Karpas-422 (cell line): ENCODE data around the gene ATXN1. TPM values are rescaled to one million over a fixed set of nuclear protein-coding genes. Genes with fewer than 3 reads are reported as not detected.

Experiments
- DNase-seq: peaks from one replicate; pipeline ENCODE4 v3.0.0-alpha.2; 2015
- H2AFZ ChIP-seq: fragments of 200-600 bp; sonication (generic); 2 replicates; pipeline ENCODE4 v1.6.1; 2014; ENCODE audit warnings: antibody characterized with exemption, low read length, mixed read lengths
- H3K27ac ChIP-seq: fragments of 200-600 bp; sonication (generic); 2 replicates; pipeline ENCODE4 v1.5.1; 2014; ENCODE audit warnings: mild to moderate bottlenecking, low read length, moderate library complexity
- H3K27me3 ChIP-seq: fragments of 200-600 bp; sonication (generic); 2 replicates; pipeline ENCODE4 v1.6.1; 2014; ENCODE audit warnings: low read length, mixed read lengths
- H3K36me3 ChIP-seq: fragments of 200-600 bp; sonication (generic); 2 replicates; pipeline ENCODE4 v1.6.1; 2014; ENCODE audit warnings: low read length, mixed read lengths; ENCODE audit not compliant: insufficient read depth
- H3K4me1 ChIP-seq: fragments of 200-600 bp; sonication (generic); 2 replicates; pipeline ENCODE4 v1.6.1; 2014; ENCODE audit warnings: mild to moderate bottlenecking, low read length, mixed read lengths
- H3K4me2 ChIP-seq: fragments of 200-600 bp; sonication (generic); 2 replicates; pipeline ENCODE4 v1.6.1; 2014; ENCODE audit warnings: low read length, low read depth, mild to moderate bottlenecking; ENCODE audit not compliant: poor library complexity, severe bottlenecking
- H3K4me3 ChIP-seq: fragments of 200-600 bp; sonication (generic); 2 replicates; pipeline ENCODE4 v1.5.1; 2014; ENCODE audit warnings: mild to moderate bottlenecking, antibody characterized with exemption, low read length, mixed read lengths
- H3K79me2 ChIP-seq: fragments of 200-600 bp; sonication (generic); 2 replicates; pipeline ENCODE4 v1.6.1; 2014; ENCODE audit warnings: mild to moderate bottlenecking, low read length, mixed read lengths
- H3K9ac ChIP-seq: fragments of 200-600 bp; sonication (generic); 2 replicates; pipeline ENCODE4 v1.6.0; 2014; ENCODE audit warnings: low read length
- H3K9me2 ChIP-seq: fragments of 200-600 bp; sonication (generic), shearing (Covaris generic); replicated peaks from 2 replicates; pipeline ENCODE4 v1.6.0; 2014; ENCODE audit warnings: mild to moderate bottlenecking, low read length, moderate library complexity; ENCODE audit not compliant: insufficient read depth
- H3K9me3 ChIP-seq: fragments of 300-700, 200-600 bp; sonication (generic); 2 replicates; pipeline ENCODE4 v1.6.1; 2014; ENCODE audit warnings: low read length, mixed read lengths
- H4K20me1 ChIP-seq: fragments of 200-600 bp; sonication (generic); 2 replicates; pipeline ENCODE4 v1.6.1; 2014; ENCODE audit warnings: mild to moderate bottlenecking, antibody characterized with exemption, low read length, low read depth; ENCODE audit not compliant: insufficient read depth
- total RNA-seq: library from RNA; depleted of rRNA; stranded (reverse); fragments of >200 nt; shearing (Covaris generic); gene quantifications from 2 replicates; pipeline ENCODE4 v1.2.3, GENCODE V29; 2014; ENCODE audit warnings: low replicate concordance

The ATXN1 gene
- total RNA-seq, 1 experiment from 2014 or later = 0.37 TPM

- Histone ChIP-seq H3K9ac (no peak overlapping the region), H3K27ac (no peak overlapping the region), H3K4me2 (no peak overlapping the region), H3K9me3 (no peaks in the 10 kb centered on the region), H3K79me2 (no peaks in the 10 kb centered on the region), H3K9me2 (no peaks in the 10 kb centered on the region), H3K4me1 (no peaks in the 10 kb centered on the region), H3K4me3 (no peak overlapping the region), H3K27me3 (no peaks in the 10 kb centered on the region), H3K36me3 (no peaks in the 10 kb centered on the region), H4K20me1 (no peaks in the 10 kb centered on the region), H2AFZ (no peak overlapping the region)
- no peak for DNase-seq
These were observed 32.6 kb downstream of the ATXN1 start for GRCh38 chr6:16728513-16729182.

DNA sequence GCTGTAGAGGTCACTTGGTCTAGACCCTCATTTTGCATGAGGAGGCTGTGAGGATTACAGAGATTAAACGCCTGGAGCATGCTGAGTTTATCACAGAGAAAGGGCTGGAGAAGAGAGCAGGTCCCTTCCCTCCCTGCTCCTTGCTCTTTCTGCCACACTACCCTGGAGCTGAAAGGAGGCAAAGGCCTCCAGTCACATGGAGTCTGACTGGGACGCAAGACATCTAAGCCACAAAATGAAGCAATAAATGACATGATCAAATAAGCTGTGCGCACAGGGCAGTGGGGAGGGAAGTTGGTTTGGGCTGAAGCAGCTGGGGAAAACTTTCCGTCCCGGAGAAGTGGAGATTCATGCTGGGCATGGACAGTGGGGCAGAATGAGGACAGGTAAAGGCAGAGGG, 33.3 kb downstream of the ATXN1 start:
- Histone ChIP-seq H4K20me1 (no peaks in the 10 kb centered on the region), H3K79me2 (no peaks in the 10 kb centered on the region), H3K4me2 (no peak overlapping the region), H3K27ac (no peak overlapping the region), H3K4me3 (no peak overlapping the region), H3K27me3 (no peaks in the 10 kb centered on the region), H3K9me3 (no peaks in the 10 kb centered on the region), H3K9me2 (no peaks in the 10 kb centered on the region), H3K4me1 (no peaks in the 10 kb centered on the region), H3K36me3 (no peaks in the 10 kb centered on the region), H3K9ac (no peak overlapping the region), H2AFZ (no peak overlapping the region)
- no peak for DNase-seq

DNA sequence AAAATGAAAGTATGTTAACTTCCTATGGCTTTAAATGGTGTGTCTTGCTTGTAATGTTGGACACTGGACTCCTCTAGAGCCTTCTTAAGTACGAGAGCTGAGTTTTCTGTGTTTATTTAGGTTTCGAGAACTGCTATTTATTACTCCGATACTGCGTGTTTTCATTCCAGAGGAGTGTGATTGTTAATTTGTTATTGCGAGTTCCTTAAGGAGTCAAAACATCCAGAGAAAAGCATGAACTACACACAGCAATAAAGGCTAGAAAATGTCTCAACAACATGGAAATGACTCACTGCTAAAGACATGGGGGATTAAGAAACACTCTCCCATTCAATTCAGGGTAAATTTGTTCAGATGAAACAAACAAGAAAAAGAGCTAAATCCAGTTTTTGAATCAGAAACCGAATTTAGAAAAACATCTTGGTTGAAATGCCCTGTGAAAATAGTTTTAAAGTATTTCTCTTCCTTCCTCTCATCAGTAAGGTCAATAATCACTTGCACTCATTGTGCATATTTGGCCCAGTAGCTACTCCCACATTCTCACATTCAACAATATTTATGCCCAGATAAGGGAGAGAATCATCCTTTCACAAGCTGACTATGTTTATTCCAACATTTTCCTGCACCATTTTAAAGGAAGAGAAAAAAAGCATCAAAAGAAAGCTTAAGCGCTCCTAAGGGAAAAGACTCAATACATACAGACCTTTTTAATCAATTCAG, 36.0 kb downstream of the ATXN1 start:
- Histone ChIP-seq H4K20me1 (no peaks in the 10 kb centered on the region), H3K27me3 (no peaks in the 10 kb centered on the region), H3K27ac (no peak overlapping the region), H3K4me2 (no peak overlapping the region), H3K9ac (no peak overlapping the region), H3K9me3 (no peaks in the 10 kb centered on the region), H3K4me3 (no peak overlapping the region), H3K4me1 (no peaks in the 10 kb centered on the region), H2AFZ (no peak overlapping the region), H3K9me2 (no peaks in the 10 kb centered on the region), H3K36me3 (no peaks in the 10 kb centered on the region), H3K79me2 (no peaks in the 10 kb centered on the region)
- DNase-seq = no peak

DNA sequence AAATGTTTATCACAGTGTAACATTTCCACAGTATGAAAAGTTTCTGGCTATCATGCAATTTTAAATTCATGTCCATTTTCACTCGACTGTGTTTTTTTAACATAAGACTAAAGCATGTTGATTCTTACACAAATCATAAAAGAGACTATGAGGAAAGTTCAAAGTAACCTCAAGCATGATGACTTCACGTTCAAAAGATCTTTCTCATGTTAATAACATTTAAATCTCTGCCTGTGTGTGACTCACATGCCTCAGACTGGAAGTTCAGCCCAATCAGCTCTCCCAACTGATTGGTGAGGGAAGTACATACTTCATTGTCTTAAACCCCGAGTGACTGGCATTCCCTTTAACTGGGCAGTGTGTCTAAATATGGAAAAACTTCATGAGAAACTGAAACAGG, 37.4 kb downstream of the ATXN1 start:
- H3K36me3 ChIP-seq = no peaks in the 10 kb centered on the region
- no peaks in the 10 kb centered on the region for H4K20me1 ChIP-seq
- no peaks in the 10 kb centered on the region for H3K4me1 ChIP-seq
- H3K9ac ChIP-seq = no peak overlapping the region
- no peak overlapping the region for H3K4me3 ChIP-seq
- no peak overlapping the region for H3K27ac ChIP-seq
- no peaks in the 10 kb centered on the region for H3K9me3 ChIP-seq
- no peaks in the 10 kb centered on the region for H3K9me2 ChIP-seq
- H3K79me2 ChIP-seq = no peaks in the 10 kb centered on the region
- no peak overlapping the region for H2AFZ ChIP-seq
- DNase-seq = no peak
- H3K27me3 ChIP-seq = no peaks in the 10 kb centered on the region
- H3K4me2 ChIP-seq = no peak overlapping the region

- no peak overlapping the region for H2AFZ ChIP-seq
- H3K9ac ChIP-seq = no peak overlapping the region
- no peak for DNase-seq
- no peaks in the 10 kb centered on the region for H3K36me3 ChIP-seq
- no peaks in the 10 kb centered on the region for H4K20me1 ChIP-seq
- H3K4me1 ChIP-seq = no peaks in the 10 kb centered on the region
- no peaks in the 10 kb centered on the region for H3K9me3 ChIP-seq
- H3K27ac ChIP-seq = no peak overlapping the region
- H3K79me2 ChIP-seq = no peaks in the 10 kb centered on the region
- no peak overlapping the region for H3K4me2 ChIP-seq
- H3K9me2 ChIP-seq = no peaks in the 10 kb centered on the region
- no peak overlapping the region for H3K4me3 ChIP-seq
- H3K27me3 ChIP-seq = no peaks in the 10 kb centered on the region
These were observed 37.9 kb downstream of the ATXN1 start for GRCh38 chr6:16723402-16723801.

DNA sequence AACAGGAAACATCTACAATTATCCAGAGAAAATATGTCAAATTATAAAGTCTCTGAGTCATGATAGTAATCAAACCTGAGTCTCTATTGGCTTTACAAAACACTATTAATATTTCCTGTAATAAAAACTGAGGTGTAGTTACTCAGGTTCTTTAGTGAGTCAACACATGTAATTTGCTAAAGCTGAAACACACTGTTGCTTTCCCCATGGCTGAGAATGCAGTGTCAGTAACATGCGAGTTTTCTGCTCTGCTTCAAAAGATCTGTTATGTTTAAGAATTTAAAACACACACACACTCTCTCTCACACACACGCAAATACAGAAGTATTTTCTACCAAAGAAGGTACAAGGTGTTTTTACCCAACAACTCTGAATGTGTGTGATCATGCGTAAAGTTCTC, 38.6 kb downstream of the ATXN1 start:
- no peak overlapping the region for H3K27ac ChIP-seq
- no peak overlapping the region for H3K4me2 ChIP-seq
- no peaks in the 10 kb centered on the region for H3K4me1 ChIP-seq
- no peak overlapping the region for H3K4me3 ChIP-seq
- no peaks in the 10 kb centered on the region for H3K79me2 ChIP-seq
- no peaks in the 10 kb centered on the region for H4K20me1 ChIP-seq
- no peaks in the 10 kb centered on the region for H3K9me2 ChIP-seq
- no peaks in the 10 kb centered on the region for H3K27me3 ChIP-seq
- H2AFZ ChIP-seq = no peak overlapping the region
- H3K9ac ChIP-seq = no peak overlapping the region
- H3K36me3 ChIP-seq = no peaks in the 10 kb centered on the region
- DNase-seq = no peak
- no peaks in the 10 kb centered on the region for H3K9me3 ChIP-seq

DNA sequence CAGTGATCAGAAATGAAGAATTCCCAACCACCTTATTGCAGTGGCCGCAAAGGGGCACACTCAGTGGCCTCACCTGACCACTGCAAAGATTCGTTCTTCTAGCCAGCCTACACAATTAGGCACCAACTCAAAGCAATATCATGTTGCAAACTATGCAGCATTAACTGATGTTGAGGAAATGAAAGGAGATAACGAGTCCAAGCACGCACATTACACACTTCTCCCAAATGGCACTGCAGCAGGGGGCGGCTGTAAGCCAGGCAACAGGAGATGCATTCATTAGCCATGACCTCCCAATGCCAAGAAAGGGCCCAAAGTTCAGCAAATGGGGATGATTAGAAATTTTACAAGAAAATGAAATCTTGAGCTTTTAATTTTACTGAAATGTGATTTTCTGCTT, 39.3 kb downstream of the ATXN1 start:
- Histone ChIP-seq H3K9ac (no peak overlapping the region), H3K27me3 (no peaks in the 10 kb centered on the region), H4K20me1 (no peaks in the 10 kb centered on the region), H3K79me2 (no peaks in the 10 kb centered on the region), H3K9me3 (no peaks in the 10 kb centered on the region), H2AFZ (no peak overlapping the region), H3K4me1 (no peaks in the 10 kb centered on the region), H3K9me2 (no peaks in the 10 kb centered on the region), H3K4me2 (no peak overlapping the region), H3K27ac (no peak overlapping the region), H3K36me3 (no peaks in the 10 kb centered on the region), H3K4me3 (no peak overlapping the region)
- no peak for DNase-seq

DNA sequence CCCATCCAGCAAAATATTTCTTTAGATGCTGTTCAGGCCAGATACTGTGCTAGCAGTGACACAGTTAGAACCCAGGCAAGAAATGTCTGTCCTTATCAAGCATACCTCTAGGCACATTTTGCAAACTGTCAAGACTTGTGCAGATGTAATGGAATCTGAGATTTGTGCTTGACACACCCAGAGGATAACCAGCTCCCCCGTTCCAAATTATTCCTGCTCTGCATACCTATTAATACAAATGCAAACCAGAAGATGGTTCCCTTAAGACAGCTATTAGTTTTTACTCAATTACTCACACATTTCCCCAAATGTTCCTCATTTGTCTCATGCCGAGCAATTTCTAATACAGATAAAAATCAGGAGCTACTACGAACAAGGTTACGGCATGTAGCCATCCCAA, 40.4 kb downstream of the ATXN1 start:
- Histone ChIP-seq H3K9me2 (no peaks in the 10 kb centered on the region), H3K27me3 (no peaks in the 10 kb centered on the region), H3K4me3 (no peak overlapping the region), H4K20me1 (no peaks in the 10 kb centered on the region), H3K36me3 (no peaks in the 10 kb centered on the region), H2AFZ (no peak overlapping the region), H3K9me3 (no peaks in the 10 kb centered on the region), H3K9ac (no peak overlapping the region), H3K4me2 (no peak overlapping the region), H3K4me1 (no peaks in the 10 kb centered on the region), H3K79me2 (no peaks in the 10 kb centered on the region), H3K27ac (no peak overlapping the region)
- no peak for DNase-seq
